Psoas muscle (tissue), 8 donors: ENCODE data around the gene ENDOU. TPM values are rescaled to one million over a fixed set of nuclear protein-coding genes. Genes with fewer than 3 reads are reported as not detected.

Experiments
- ATAC-seq, 4 donors: fragments of 200-7000 bp; cut with Tn5 transposase; one replicate each; pipeline ENCODE4 v1.9.1; 2020; ENCODE audit warnings: moderate library complexity in 3 of 4, mild to moderate bottlenecking in 2 of 4
- DNase-seq, 2 donors: peaks; one replicate each; pipeline ENCODE4 v3.0.0-alpha.2; 2020
- H3K27ac ChIP-seq: fragments of 200-600 bp; one replicate; pipeline ENCODE4 v1.8.0; 2022
- H3K27me3 ChIP-seq, 3 donors: fragments of 200-600 bp in 1 of 3; one replicate each; pipeline versions ENCODE4 v1.6.1 to v1.8.0; 2013 to 2022; ENCODE audit warnings: low read length in 2 of 3, mild to moderate bottlenecking in 2 of 3, moderate library complexity in 1 of 3; ENCODE audit not compliant: insufficient read depth in 3 of 3
- H3K36me3 ChIP-seq, 2 donors: fragments of 200-600 bp in 1 of 2; one replicate each; pipeline versions ENCODE4 v1.6.1 to v1.8.0; 2013 to 2022; ENCODE audit warnings: low read depth in 1 of 2, mild to moderate bottlenecking in 1 of 2, moderate library complexity in 1 of 2; ENCODE audit not compliant: insufficient read depth in 1 of 2
- H3K4me1 ChIP-seq: fragments of 200-600 bp; one replicate; pipeline ENCODE4 v1.8.0; 2022
- H3K4me3 ChIP-seq: fragments of 200-600 bp; one replicate; pipeline ENCODE4 v1.8.0; 2022; ENCODE audit warnings: mild to moderate bottlenecking
- H3K9me3 ChIP-seq: fragments of 200-600 bp; one replicate; pipeline ENCODE4 v1.8.0; 2022
- CTCF ChIP-seq: fragments of 200-600 bp; IDR thresholded peaks from one replicate; pipeline ENCODE4 v1.8.0; 2022; ENCODE audit warnings: antibody characterized with exemption
- WGBS, 3 donors: extraction: QIAGEN DNeasy Blood & Tissue Kit; methylation state at CpG; one replicate each; pipeline versions ENCODE4 v1.1.6 to v1.1.7; 2013; 5-methylcytosine and 5-hydroxymethylcytosine counted together
- intact Hi-C, 2 donors: fragments of 100-400 bp; cut with DNase I; formaldehyde crosslinking; loops; one replicate each; pipeline versions ENCODE4 v1.11.0 to v1.14.2; 2022
- polyA plus RNA-seq, 3 donors: library from polyadenylated mRNA; stranded (reverse); fragments of 200-250 nt; gene quantifications; one replicate each; pipeline ENCODE4 v1.2.3, GENCODE V29; 2013
- total RNA-seq, 4 donors: library from RNA; stranded (reverse); fragmentation: NEBNext Ultra II Directional in 2 of 4; extraction: Animal tissue kit (Norgen Biotek cat#: 25700) in 2 of 4; gene quantifications; one replicate each; pipeline versions ENCODE4 v1.2.1 to v1.2.4, GENCODE V29; 2021 to 2023
- donor health status: healthy with polysubstance abuse.
- donor health status: DM: no; HTN: no; CAD: no; lungs with moderate emphysema.
- donor health status: Bipolar disorder and iron deficiency.
- donor health status: healthy.
- donor health status: DM: yes; HTN: yes; CAD: no.
- donor health status: DM: no; HTN: no; CAD: no.
- donor health status: DM: no; HTN: no; CAD: no.
- donor health status: DM: yes; HTN: yes; CAD: no.

ENDOU gene
- total and polyA plus RNA-seq, 7 donors: 0.13 to 0.82 (median 0.20) TPM; not detected in 3

GRCh38 chr12:47712171-47712570 lies 13.1 kb downstream of the ENDOU start:
- Histone ChIP-seq H3K4me1 (peaks cover 21% of the 10 kb centered on the region), H3K27me3 (no peaks in the 10 kb centered on the region), H3K4me3 (no peak overlapping the region), H3K27ac (no peak overlapping the region), H3K9me3 (no peaks in the 10 kb centered on the region), H3K36me3 (peaks cover 0 to 9% of the 10 kb centered on the region in 2 donors)
- 90 to 93% (median 90%) methylated on average over 6 of the region's 6 CpGs for WGBS, 3 donors
- DNase-seq (no peak), ATAC-seq (no peak)
- intact Hi-C loops: no loop called here
- no peak for TF ChIP-seq CTCF

- Histone ChIP-seq H3K27ac (no peak overlapping the region), H3K9me3 (no peaks in the 10 kb centered on the region), H3K27me3 (no peaks in the 10 kb centered on the region), H3K4me3 (no peak overlapping the region), H3K36me3 (peaks cover 0 to 9% of the 10 kb centered on the region in 2 donors), H3K4me1 (peaks cover 19% of the 10 kb centered on the region)
- intact Hi-C loops: no loop called here
- no peak for ATAC-seq
- no peak for TF ChIP-seq CTCF
- WGBS, 3 donors: 88 to 94% (median 90%) methylated on average over 5 of the region's 5 CpGs
- DNase-seq: no peak
These were observed 13.8 kb downstream of the ENDOU start for GRCh38 chr12:47711448-47711847.

- Histone ChIP-seq H3K36me3 (peaks cover 0 to 9% of the 10 kb centered on the region in 2 donors), H3K9me3 (no peaks in the 10 kb centered on the region), H3K27ac (no peak overlapping the region), H3K4me3 (no peak overlapping the region), H3K27me3 (no peaks in the 10 kb centered on the region), H3K4me1 (peaks cover 13% of the 10 kb centered on the region)
- no peak for DNase-seq
- no peak for ATAC-seq
- no peak for TF ChIP-seq CTCF
- intact Hi-C loops: no loop called here
These were observed 15.0 kb downstream of the ENDOU start for GRCh38 chr12:47710278-47710677.

- peaks cover 8% of the 10 kb centered on the region for H3K4me1 ChIP-seq
- H3K36me3 ChIP-seq: peaks cover 0 to 9% of the 10 kb centered on the region in 2 donors
- no peak overlapping the region for H3K4me3 ChIP-seq
- H3K9me3 ChIP-seq: no peaks in the 10 kb centered on the region
- TF ChIP-seq CTCF: no peak
- 86 to 94% (median 91%) methylated on average over 2 of the region's 2 CpGs for WGBS, 3 donors
- H3K27ac ChIP-seq: no peak overlapping the region
- intact Hi-C loops: no loop called here
- ATAC-seq (no peak), DNase-seq (no peak)
- H3K27me3 ChIP-seq: no peaks in the 10 kb centered on the region
These were observed 15.6 kb downstream of the ENDOU start for GRCh38 chr12:47709671-47710070.

- peaks cover 0 to 9% of the 10 kb centered on the region in 2 donors for H3K36me3 ChIP-seq
- intact Hi-C loops: no loop called here
- no peak for ATAC-seq
- H3K27me3 ChIP-seq: no peaks in the 10 kb centered on the region
- no peak for DNase-seq
- H3K4me3 ChIP-seq: no peak overlapping the region
- no peak overlapping the region for H3K27ac ChIP-seq
- H3K4me1 ChIP-seq: peaks cover 8% of the 10 kb centered on the region
- H3K9me3 ChIP-seq: no peaks in the 10 kb centered on the region
- 84 to 94% (median 89%) methylated on average over 4 of the region's 4 CpGs for WGBS, 3 donors
- TF ChIP-seq CTCF: no peak
These were observed 16.1 kb downstream of the ENDOU start for GRCh38 chr12:47709237-47709636.
